CD4-positive, alpha-beta T cell treated with Interleukin-12 subunit alpha and Interleukin-12 subunit beta, for 1 hour (primary cell): ENCODE results near the gene CFAP58.
"Not testable (repeated sequence)": the region's sequence is repeated elsewhere in the genome, so short reads cannot be mapped to it uniquely, and the experiment has no call there.

ENCODE experiments used
- DNase-seq: peaks from one replicate; pipeline ENCODE4 v3.0.0-alpha.2; 2020

CFAP58 gene

DNA sequence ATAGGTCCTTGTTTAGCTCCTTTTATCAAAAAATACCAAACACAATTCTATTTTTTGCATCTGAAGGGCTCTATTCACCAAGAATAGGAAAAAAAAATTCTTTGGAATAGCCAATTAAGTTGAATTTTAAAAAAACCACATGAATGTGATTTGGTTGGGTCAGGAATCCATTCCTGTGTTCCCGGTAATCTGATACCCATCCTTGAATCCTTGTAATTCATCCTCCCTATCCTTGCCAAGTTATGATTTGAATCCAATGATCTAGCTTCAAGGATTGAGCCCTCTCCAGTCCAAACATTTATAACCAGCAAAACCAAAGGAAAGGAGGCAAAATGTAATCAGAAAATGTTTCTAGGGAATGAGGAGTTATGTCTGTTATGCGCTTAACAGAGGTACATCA is 86.6 kb downstream of the CFAP58 start:
- DNase-seq: no peak

GRCh38 chr10:104441329-104442000 is 87.8 kb downstream of the CFAP58 start:
- DNase-seq: no peak

DNA sequence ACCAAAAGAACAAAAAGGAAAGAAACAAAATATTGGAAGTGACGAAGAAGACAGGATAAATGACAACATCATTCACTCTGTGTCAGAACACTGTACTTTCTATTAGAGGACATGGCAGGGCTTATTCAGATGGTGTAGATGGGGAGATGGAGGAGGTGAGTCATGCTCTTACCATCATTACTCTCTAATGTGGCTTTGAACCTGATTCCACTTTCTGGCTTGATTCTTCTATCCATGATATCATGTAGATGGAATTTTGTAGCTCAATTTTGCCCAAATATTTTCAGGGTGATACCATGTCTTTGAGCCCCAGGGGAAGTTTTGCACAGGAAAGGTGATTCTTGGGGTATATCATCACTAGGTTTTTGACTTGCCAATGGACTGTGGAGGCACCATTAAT is 91.7 kb downstream of the CFAP58 start:
- DNase-seq: no peak

GRCh38 chr10:104446151-104446550 is 92.5 kb downstream of the CFAP58 start:
- no peak for DNase-seq

DNA sequence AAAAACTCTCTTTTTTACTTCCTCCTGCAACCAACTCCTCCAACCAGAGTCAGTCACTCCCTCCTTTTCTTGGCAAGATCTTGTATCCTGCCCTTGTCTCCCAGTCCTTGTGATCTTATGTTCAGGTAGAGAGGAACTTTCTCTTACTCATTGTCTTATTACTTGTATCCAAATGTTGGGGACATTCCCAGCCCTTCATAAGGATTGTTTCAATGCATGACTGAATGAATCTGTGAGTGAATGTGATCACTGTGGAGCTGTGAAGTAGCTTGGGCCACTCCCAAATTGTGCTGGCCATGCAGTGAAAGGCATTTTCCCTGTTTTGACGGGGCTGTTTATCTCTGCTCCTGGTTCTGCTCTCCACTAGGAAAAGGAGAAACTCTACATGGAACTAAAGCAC is 93.7 kb downstream of the CFAP58 start:
- DNase-seq: no peak

GRCh38 chr10:104447906-104448305 is 94.3 kb downstream of the CFAP58 start:
- DNase-seq: no peak

DNA sequence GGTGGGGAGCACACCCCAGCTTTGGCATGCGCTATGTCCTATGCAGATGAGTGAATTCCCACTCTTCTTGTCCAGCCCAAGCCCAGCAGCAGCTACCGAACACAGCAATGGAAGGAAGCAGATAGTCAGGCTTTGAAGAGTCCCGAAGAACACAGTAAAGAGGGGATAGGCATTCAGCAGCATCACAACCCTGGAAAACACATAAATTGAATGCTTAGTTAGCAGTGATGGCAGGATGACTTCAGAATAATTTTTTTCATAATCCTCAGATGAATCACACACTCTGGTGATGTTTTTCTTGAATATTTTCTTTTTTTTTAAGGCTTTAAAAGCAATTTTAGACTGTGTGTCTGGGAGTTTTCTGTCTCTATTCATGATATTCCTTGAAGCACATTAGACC is 95.8 kb downstream of the CFAP58 start:
- no peak for DNase-seq

- DNase-seq: no peak
Observed at GRCh38 chr10:104450490-104450889, 96.9 kb downstream of the CFAP58 start.

DNA sequence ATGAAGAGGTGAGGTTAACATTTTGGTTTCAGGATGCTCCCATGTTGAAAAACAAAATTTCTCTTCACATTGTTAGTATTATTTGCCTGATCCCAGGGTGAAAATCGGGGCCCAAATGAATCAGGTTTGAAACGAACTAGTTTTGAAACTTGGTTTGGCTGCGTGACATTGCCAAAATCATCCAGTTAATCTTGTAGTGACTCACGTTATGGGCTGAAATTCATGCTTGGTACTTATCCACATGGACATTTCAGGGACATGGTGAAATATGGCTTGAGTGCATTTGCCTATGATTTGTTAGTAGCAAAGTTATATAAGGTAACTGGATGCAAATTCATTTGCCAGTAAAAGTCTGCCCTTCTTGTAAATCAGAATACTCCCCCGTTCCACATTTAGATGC is 97.3 kb downstream of the CFAP58 start:
- no peak for DNase-seq

GRCh38 chr10:104452977-104453376 is 99.3 kb downstream of the CFAP58 start:
- no peak for DNase-seq

DNA sequence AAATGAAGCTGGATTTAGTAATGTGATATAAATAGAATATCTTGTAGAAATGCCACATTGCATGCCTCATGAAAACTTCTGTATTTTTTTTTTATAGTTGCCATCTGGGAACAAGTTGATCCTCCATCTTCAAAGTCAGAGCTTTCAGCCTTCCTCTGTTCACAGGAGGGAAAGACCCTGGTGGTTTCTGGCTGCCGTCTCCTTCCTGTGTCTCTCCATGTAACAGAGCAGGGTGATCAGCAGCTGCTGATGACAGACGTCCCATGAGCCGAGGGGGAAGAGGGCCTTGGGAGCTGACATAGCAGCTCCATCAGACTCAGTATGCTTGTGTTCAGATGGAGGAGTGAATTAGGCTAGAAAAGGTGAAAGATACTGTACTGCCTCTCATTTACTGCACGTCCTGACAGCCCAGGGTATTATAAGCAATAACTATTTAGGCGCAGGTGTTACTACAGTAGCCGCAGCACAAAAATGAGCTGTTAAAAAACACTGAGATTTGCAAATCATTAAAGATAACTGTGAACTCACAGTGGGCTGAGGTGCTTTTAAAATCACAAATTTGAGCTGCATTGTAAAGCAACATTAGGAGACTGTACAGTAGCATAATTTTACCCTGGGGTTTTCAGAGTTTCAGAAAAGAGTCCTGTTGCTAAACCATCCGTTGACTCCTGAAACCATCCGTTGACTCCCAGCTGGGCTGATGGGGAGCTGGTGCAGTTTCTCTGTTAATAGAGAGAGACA is 103.3 kb downstream of the CFAP58 start:
- no peak for DNase-seq

DNA sequence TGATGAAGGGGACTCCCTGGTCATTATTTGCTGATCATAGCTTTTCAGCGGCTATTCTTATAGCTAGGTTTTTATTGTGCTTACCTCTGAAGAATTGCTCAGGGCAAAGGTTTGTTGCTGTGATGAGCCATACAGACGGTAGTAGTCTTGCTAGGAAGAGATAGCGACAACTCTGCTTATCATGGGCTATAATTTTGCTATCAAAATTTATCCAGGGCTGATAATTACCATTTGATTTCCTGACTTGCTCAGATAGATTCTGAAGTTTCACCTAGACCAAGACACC is 103.9 kb downstream of the CFAP58 start:
- no peak for DNase-seq

- DNase-seq: not testable (repeated sequence)
Observed at GRCh38 chr10:104465575-104465974, 111.9 kb downstream of the CFAP58 start.

DNA sequence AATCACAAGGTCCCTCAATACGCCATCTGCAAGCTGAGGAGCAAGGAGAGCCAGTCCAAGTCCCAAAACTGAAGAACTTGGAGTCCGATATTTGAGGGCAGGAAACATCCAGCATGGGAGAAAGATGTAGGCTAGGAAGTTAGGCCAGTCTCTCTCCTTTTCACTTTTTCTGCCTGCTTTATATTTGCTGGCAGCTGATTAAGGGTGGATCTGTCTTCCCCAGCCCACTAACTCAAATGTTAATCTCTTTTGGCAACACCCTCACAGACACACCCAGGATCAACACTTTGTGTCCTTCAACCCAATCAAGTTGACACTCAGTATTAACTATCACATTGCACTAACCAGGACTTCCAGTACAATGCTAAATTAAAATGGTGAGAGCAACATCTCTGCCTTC is 115.2 kb downstream of the CFAP58 start:
- not testable (repeated sequence) for DNase-seq

- DNase-seq: no peak
Observed at GRCh38 chr10:104472505-104472904, 118.9 kb downstream of the CFAP58 start.

DNA sequence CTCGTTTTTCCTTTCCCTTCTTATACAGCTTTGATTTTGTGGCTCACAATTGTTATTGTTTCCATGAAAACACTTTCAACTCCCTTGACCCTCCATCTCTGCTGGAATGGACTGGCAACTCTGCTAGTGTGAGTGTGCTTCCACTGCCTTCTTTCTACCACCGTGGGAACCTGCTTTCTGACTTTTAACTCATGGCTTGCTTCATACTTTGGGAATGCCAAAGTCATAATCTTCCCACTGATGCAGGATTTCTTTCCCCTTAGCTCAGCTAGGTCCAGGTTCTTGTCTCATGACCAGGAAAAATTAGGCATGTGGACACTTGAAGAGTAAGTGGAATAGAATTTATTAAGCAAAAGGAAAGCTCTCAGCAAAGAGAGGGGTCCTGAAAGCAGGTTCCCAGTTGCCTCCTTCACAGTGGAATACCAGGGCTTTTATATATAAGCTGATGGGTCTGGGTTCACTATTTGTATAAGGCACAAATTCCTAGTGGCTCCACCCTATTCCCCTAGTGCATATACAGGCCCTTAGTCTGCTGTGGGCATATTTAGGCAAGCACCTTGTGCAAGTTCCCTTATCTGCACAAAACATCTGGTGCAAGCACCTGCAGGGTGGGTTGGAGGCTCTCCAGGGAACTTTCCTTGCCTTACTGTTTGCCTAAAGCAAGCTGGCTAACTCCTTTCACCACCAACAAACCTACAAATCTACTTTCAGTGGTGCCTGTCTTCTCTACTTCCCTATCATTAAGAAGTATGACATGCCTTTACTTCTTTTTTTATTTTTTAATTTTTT is 119.5 kb downstream of the CFAP58 start:
- DNase-seq: no peak

DNA sequence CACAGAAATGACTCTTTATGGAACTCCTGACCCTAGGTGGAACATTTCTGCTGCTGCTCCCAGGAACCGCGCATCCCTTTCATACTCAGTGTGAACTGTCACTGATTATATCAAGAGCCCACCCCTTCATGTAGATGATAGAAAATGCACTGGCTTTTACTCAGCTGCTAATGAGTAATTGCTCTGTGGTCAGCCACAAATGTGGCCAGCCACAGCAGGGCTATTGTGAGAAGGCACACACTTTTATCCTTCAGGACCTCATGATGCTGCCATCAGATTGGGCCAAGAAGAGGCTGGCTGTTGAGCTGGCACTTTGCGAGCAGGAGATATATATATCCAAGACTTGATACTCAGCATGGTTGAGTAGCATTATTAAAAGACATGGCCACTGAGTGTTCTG is 124.7 kb downstream of the CFAP58 start:
- no peak for DNase-seq

GRCh38 chr10:104479906-104480593 is 126.4 kb downstream of the CFAP58 start:
- DNase-seq: no peak

DNA sequence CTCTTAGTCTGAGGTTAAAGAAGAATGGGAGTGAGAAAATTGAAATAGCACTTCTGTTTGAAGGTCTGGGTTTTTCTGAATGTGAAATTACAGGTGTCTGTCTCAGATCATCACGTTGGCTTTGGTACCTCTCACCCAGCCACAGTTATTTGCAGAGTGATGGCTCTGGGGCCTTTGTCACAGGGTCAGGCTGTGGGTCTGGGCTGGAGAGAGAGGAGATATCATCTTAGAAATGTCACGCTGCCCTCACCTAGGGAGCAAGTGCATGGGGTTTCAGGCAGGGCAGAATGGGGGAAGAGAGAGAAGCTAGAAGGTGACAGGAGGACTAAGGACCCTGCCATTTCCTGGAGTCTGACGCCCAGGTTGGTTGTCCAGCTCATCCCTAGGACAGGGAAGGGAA is 127.2 kb downstream of the CFAP58 start:
- DNase-seq: no peak

GRCh38 chr10:104483582-104483981 is 129.9 kb downstream of the CFAP58 start:
- no peak for DNase-seq

GRCh38 chr10:104485632-104486031 is 132.0 kb downstream of the CFAP58 start:
- no peak for DNase-seq

DNA sequence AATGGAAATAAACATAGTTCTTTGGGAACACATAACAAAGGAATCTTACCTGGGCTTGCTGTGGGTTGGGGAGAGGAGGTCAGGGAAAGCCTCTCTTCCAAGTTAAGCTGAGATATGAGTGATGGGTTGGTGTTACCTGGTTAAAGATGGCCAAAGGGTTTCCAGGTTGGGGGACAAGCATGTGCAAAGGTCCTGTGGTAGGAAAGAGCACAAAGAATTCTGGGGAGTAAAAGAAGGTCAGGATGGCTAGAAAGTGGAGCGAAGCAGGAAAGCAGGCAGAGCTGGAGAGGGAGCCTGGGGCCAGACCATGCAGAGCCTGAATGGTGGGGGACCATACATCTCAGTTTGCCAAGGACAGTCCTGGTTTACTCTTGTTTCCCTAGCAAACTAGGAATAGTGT is 133.2 kb downstream of the CFAP58 start:
- no peak for DNase-seq

GRCh38 chr10:104487794-104488438 is 134.3 kb downstream of the CFAP58 start:
- no peak for DNase-seq
